A549 (cell line): ENCODE measurements around the gene PYGB.

Experiments used
- ATOH8 ChIP-seq: fragments of 250-450 bp; sonication (Bioruptor Pico); IDR thresholded peaks from 2 replicates; pipeline ENCODE4 v1.5.0; 2020; ENCODE audit warnings: low read depth, mild to moderate bottlenecking, moderate library complexity
- CTCF ChIP-seq: fragments of >200 bp; sonication (Bioruptor Twin); formaldehyde crosslinking; IDR thresholded peaks from 3 replicates; pipeline ENCODE4 v1.5.1; 2016
- ESRRA ChIP-seq: fragments of 150-350 bp; IDR thresholded peaks from 2 replicates; pipeline ENCODE4 v1.6.1; 2014; ENCODE audit warnings: mild to moderate bottlenecking, low read length, borderline replicate concordance
- HES2 ChIP-seq: fragments of >200 bp; sonication (Bioruptor Twin); formaldehyde crosslinking; IDR thresholded peaks from 2 replicates; pipeline ENCODE4 v1.6.1; 2016
- KDM1A ChIP-seq: fragments of 200-600 bp; sonication (generic); IDR thresholded peaks from 2 replicates; pipeline ENCODE4 v1.6.1; 2016; ENCODE audit warnings: low read depth, mild to moderate bottlenecking
- MAX ChIP-seq: IDR thresholded peaks from 2 replicates; pipeline ENCODE4 v1.6.1; 2012
- PBX3 ChIP-seq: IDR thresholded peaks from 2 replicates; pipeline ENCODE4 v1.6.1; 2012
- POLR2A ChIP-seq: IDR thresholded peaks from 2 replicates; pipeline ENCODE4 v1.6.1; 2012; ENCODE audit warnings: mild to moderate bottlenecking, low read length
- RAD21 ChIP-seq, 2 experiments: fragments of >200 bp in 1 of 2; sonication (Bioruptor Twin) in 1 of 2; formaldehyde crosslinking in 1 of 2; IDR thresholded peaks in 1 of 2; conservative IDR thresholded peaks in 1 of 2; 2 replicates in 1 of 2; 3 replicates in 1 of 2; pipeline ENCODE4 v1.6.1; 2012 to 2018; ENCODE audit warnings: inconsistent platforms in 1 of 2
- RCOR1 ChIP-seq: fragments of 150-350 bp; IDR thresholded peaks from 2 replicates; pipeline ENCODE4 v1.6.1; 2014; ENCODE audit warnings: antibody characterized with exemption, low read length, low read depth

- TF ChIP-seq CTCF = no peak
- no peak for TF ChIP-seq ATOH8 (CRISPR knock-in tag)
- no peak for TF ChIP-seq MAX
- TF ChIP-seq KDM1A = no peak
- TF ChIP-seq POLR2A = no peak
- TF ChIP-seq HES2 = no peak
- TF ChIP-seq RAD21 (conservative IDR thresholded peaks at IDR 0.05 in 1 of 2, IDR thresholded peaks at IDR 0.05 in 1 of 2) = no peak
- TF ChIP-seq RCOR1 = no peak
- no peak for TF ChIP-seq ESRRA
- TF ChIP-seq PBX3 = no peak
Observed at GRCh38 chr20:25308671-25309394, 60.9 kb downstream of the PYGB start.
